Activated T-helper 2 cell treated with anti-CD3 and anti-CD28 coated beads, Interferon-gamma antibody, Interleukin-2, Interleukin-4, amounts not matched to agents 10 μg/mL and 5 μg/mL and 100 μg/mL, durations not matched to agents 14 hours and 24 hours and 36 hours (primary cell): Measurements from ENCODE around the gene GSTP1. TPM values are rescaled to one million over a fixed set of nuclear protein-coding genes. Genes with fewer than 3 reads are reported as not detected.

Source experiments
- DNase-seq: peaks from one replicate; pipeline ENCODE4 v3.0.0; 2021; ENCODE audit warnings: low spot score
- H3K27ac Mint-ChIP-seq: one replicate; pipeline ENCODE4 v1.8.0; 2021; ENCODE audit warnings: mixed read lengths
- H3K27me3 Mint-ChIP-seq: one replicate; pipeline ENCODE4 v1.8.0; 2021; ENCODE audit warnings: low read depth, mixed read lengths
- H3K36me3 Mint-ChIP-seq: one replicate; pipeline ENCODE4 v1.8.0; 2021; ENCODE audit warnings: low read depth, mixed read lengths
- H3K4me1 Mint-ChIP-seq: one replicate; pipeline ENCODE4 v1.8.0; 2021; ENCODE audit warnings: low read depth, mixed read lengths
- H3K4me3 Mint-ChIP-seq: one replicate; pipeline ENCODE4 v1.8.0; 2021; ENCODE audit warnings: low read depth, mild to moderate bottlenecking, moderate library complexity, mixed read lengths
- H3K9me3 Mint-ChIP-seq: one replicate; pipeline ENCODE4 v1.8.0; 2021; ENCODE audit warnings: mixed read lengths
- intact Hi-C: fragments of 100-400 bp; cut with micrococcal nuclease; formaldehyde crosslinking; loops from one replicate; pipeline ENCODE4 v1.15.1; 2023
- total RNA-seq: library from RNA; stranded (reverse); gene quantifications from 2 replicates; pipeline ENCODE4 v1.2.3, GENCODE V29; 2022

The GSTP1 gene
- total RNA-seq = 339 and 344 TPM in 2 replicates

- Mint-ChIP-seq H3K4me1 (peaks cover 30% of the 10 kb centered on the region), H3K36me3 (peaks cover 39% of the 10 kb centered on the region), H3K27ac (peak within 1 kb of the TSS; percentile 88), H3K4me3 (peak within 1 kb of the TSS; percentile 95), H3K9me3 (peaks cover 3% of the 10 kb centered on the region), H3K27me3 (peaks cover 19% of the 10 kb centered on the region)
- intact Hi-C loops = loop anchor here (2.0 kb wide), 2 partner anchors 23 to 75 kb away; partner anchors contain the start of genes CDK2AP2 and NDUFV1
- DNase-seq = peak; percentile 69
Measured at GRCh38 chr11:67583247-67584204, at the start of gene GSTP1. Gene GSTP1 (plus strand): TSS chr11:67583812. CDS start chr11:67583844, 32 bp downstream.

- H3K36me3 Mint-ChIP-seq = no peaks in the 10 kb centered on the region
- no peaks in the 10 kb centered on the region for H3K4me1 Mint-ChIP-seq
Measured at GRCh38 chr11:67534070-67534679, 49.4 kb upstream of the GSTP1 start.

GRCh38 chr11:67535561-67535960, 48.1 kb upstream of the GSTP1 start:
- Mint-ChIP-seq H3K9me3 (peaks cover 22% of the 10 kb centered on the region), H3K27ac (no peak overlapping the region)
- intact Hi-C loops = no loop called here

More at GRCh38 chr11:67534070-67534679, 49.4 kb upstream of the GSTP1 start:
- H3K4me3 Mint-ChIP-seq = no peak overlapping the region
- DNase-seq = no peak
- no peak overlapping the region for H3K27ac Mint-ChIP-seq
- peaks cover 4% of the 10 kb centered on the region for H3K27me3 Mint-ChIP-seq
- intact Hi-C loops = no loop called here
- peaks cover 22% of the 10 kb centered on the region for H3K9me3 Mint-ChIP-seq

GRCh38 chr11:67538306-67538705, 45.3 kb upstream of the GSTP1 start:
- no peak for DNase-seq
- Mint-ChIP-seq H3K36me3 (no peaks in the 10 kb centered on the region), H3K27me3 (no peaks in the 10 kb centered on the region), H3K9me3 (peaks cover 14% of the 10 kb centered on the region), H3K27ac (no peak overlapping the region), H3K4me1 (no peaks in the 10 kb centered on the region), H3K4me3 (no peak overlapping the region)
- intact Hi-C loops = no loop called here

More at GRCh38 chr11:67535561-67535960, 48.1 kb upstream of the GSTP1 start:
- peaks cover 2% of the 10 kb centered on the region for H3K27me3 Mint-ChIP-seq
- no peak overlapping the region for H3K4me3 Mint-ChIP-seq
- DNase-seq = no peak
- H3K4me1 Mint-ChIP-seq = no peaks in the 10 kb centered on the region
- no peaks in the 10 kb centered on the region for H3K36me3 Mint-ChIP-seq

GRCh38 chr11:67538823-67539505, 44.6 kb upstream of the GSTP1 start:
- no peak for DNase-seq
- Mint-ChIP-seq H3K36me3 (no peaks in the 10 kb centered on the region), H3K4me1 (no peaks in the 10 kb centered on the region), H3K9me3 (peaks cover 7% of the 10 kb centered on the region), H3K4me3 (no peak overlapping the region), H3K27ac (no peak overlapping the region), H3K27me3 (no peaks in the 10 kb centered on the region)
- intact Hi-C loops = no loop called here

GRCh38 chr11:67539550-67539949, 44.1 kb upstream of the GSTP1 start:
- intact Hi-C loops = no loop called here
- no peak for DNase-seq
- H3K4me1 Mint-ChIP-seq = no peaks in the 10 kb centered on the region
- no peak overlapping the region for H3K27ac Mint-ChIP-seq
- H3K4me3 Mint-ChIP-seq = no peak overlapping the region
- peaks cover 2% of the 10 kb centered on the region for H3K9me3 Mint-ChIP-seq
- no peaks in the 10 kb centered on the region for H3K27me3 Mint-ChIP-seq
- no peaks in the 10 kb centered on the region for H3K36me3 Mint-ChIP-seq

GRCh38 chr11:67541198-67541597, 42.4 kb upstream of the GSTP1 start:
- Mint-ChIP-seq H3K27ac (no peak overlapping the region), H3K9me3 (no peaks in the 10 kb centered on the region), H3K4me3 (no peak overlapping the region), H3K27me3 (peaks cover 4% of the 10 kb centered on the region), H3K4me1 (no peaks in the 10 kb centered on the region), H3K36me3 (no peaks in the 10 kb centered on the region)
- intact Hi-C loops = no loop called here
- no peak for DNase-seq

GRCh38 chr11:67542169-67542568, 41.4 kb upstream of the GSTP1 start:
- no peak overlapping the region for H3K4me3 Mint-ChIP-seq
- no peaks in the 10 kb centered on the region for H3K4me1 Mint-ChIP-seq
- H3K9me3 Mint-ChIP-seq = no peaks in the 10 kb centered on the region
- H3K36me3 Mint-ChIP-seq = no peaks in the 10 kb centered on the region
- H3K27ac Mint-ChIP-seq = no peak overlapping the region
- H3K27me3 Mint-ChIP-seq = peaks cover 9% of the 10 kb centered on the region
- intact Hi-C loops = no loop called here
- DNase-seq = no peak

GRCh38 chr11:67542971-67543370, 40.6 kb upstream of the GSTP1 start:
- H3K27ac Mint-ChIP-seq = no peak overlapping the region

GRCh38 chr11:67543585-67543984, 40.0 kb upstream of the GSTP1 start:
- no peak for DNase-seq
- no peaks in the 10 kb centered on the region for H3K36me3 Mint-ChIP-seq
- H3K9me3 Mint-ChIP-seq = no peaks in the 10 kb centered on the region
- H3K27ac Mint-ChIP-seq = no peak overlapping the region
- H3K27me3 Mint-ChIP-seq = peaks cover 9% of the 10 kb centered on the region
- no peak overlapping the region for H3K4me3 Mint-ChIP-seq
- intact Hi-C loops = no loop called here
- H3K4me1 Mint-ChIP-seq = no peaks in the 10 kb centered on the region

More at GRCh38 chr11:67542971-67543370, 40.6 kb upstream of the GSTP1 start:
- no peaks in the 10 kb centered on the region for H3K4me1 Mint-ChIP-seq
- H3K9me3 Mint-ChIP-seq = no peaks in the 10 kb centered on the region
- H3K27me3 Mint-ChIP-seq = peaks cover 9% of the 10 kb centered on the region
- intact Hi-C loops = no loop called here
- no peak for DNase-seq
- no peaks in the 10 kb centered on the region for H3K36me3 Mint-ChIP-seq
- H3K4me3 Mint-ChIP-seq = no peak overlapping the region

- intact Hi-C loops = no loop called here
- H3K36me3 Mint-ChIP-seq = no peaks in the 10 kb centered on the region
- no peak overlapping the region for H3K27ac Mint-ChIP-seq
- H3K9me3 Mint-ChIP-seq = no peaks in the 10 kb centered on the region
- H3K27me3 Mint-ChIP-seq = peaks cover 9% of the 10 kb centered on the region
- no peaks in the 10 kb centered on the region for H3K4me1 Mint-ChIP-seq
- no peak overlapping the region for H3K4me3 Mint-ChIP-seq
- DNase-seq = no peak
Measured at GRCh38 chr11:67544616-67545242, 38.9 kb upstream of the GSTP1 start.

GRCh38 chr11:67545280-67545679, 38.3 kb upstream of the GSTP1 start:
- no peak overlapping the region for H3K27ac Mint-ChIP-seq
- intact Hi-C loops = no loop called here
- no peak overlapping the region for H3K4me3 Mint-ChIP-seq
- no peaks in the 10 kb centered on the region for H3K9me3 Mint-ChIP-seq
- DNase-seq = no peak
- no peaks in the 10 kb centered on the region for H3K36me3 Mint-ChIP-seq
- H3K27me3 Mint-ChIP-seq = peaks cover 9% of the 10 kb centered on the region
- H3K4me1 Mint-ChIP-seq = no peaks in the 10 kb centered on the region
